Gastrocnemius medialis (tissue), 4 donors: ENCODE measurements around the gene BLACAT1. TPM values are rescaled to one million over a fixed set of nuclear protein-coding genes. Genes with fewer than 3 reads are reported as not detected.

Experiments used
- ATAC-seq, 2 donors: fragments of 150-250 bp; one replicate each; pipeline ENCODE4 v1.9.1; 2016
- DNase-seq, 2 donors: peaks; one replicate each; pipeline ENCODE4 v3.0.0-alpha.2; 2019
- H3K27ac ChIP-seq, 4 donors: fragments of 200-600 bp; sonication (generic); 1 replicate in 1 of 4; 2 replicates in 3 of 4; pipeline ENCODE4 v1.5.1; 2016 to 2018; ENCODE audit warnings: mild to moderate bottlenecking in 2 of 4, moderate library complexity in 1 of 4
- H3K27me3 ChIP-seq, 3 donors: fragments of 200-600 bp; sonication (generic) in 2 of 3; 1 replicate in 1 of 3; 2 replicates in 2 of 3; pipeline versions ENCODE4 v1.5.1 to v1.6.0; 2016 to 2019; ENCODE audit warnings: mild to moderate bottlenecking in 1 of 3, moderate library complexity in 1 of 3
- H3K36me3 ChIP-seq, 2 donors: fragments of 200-600 bp; sonication (generic) in 1 of 2; one replicate each; pipeline ENCODE4 v1.5.1; 2017 to 2018
- H3K4me1 ChIP-seq, 2 donors: fragments of 200-600 bp; sonication (generic) in 1 of 2; one replicate each; pipeline ENCODE4 v1.5.1; 2016 to 2017; ENCODE audit warnings: mild to moderate bottlenecking in 2 of 2
- H3K4me3 ChIP-seq, 4 donors: fragments of 200-600 bp; sonication (generic) in 3 of 4; 1 replicate in 1 of 4; 2 replicates in 3 of 4; pipeline ENCODE4 v1.5.1; 2016 to 2019; ENCODE audit warnings: mild to moderate bottlenecking in 2 of 4
- H3K9me3 ChIP-seq, 3 donors: fragments of 200-600 bp; sonication (generic) in 2 of 3; 1 replicate in 1 of 3; 2 replicates in 2 of 3; pipeline ENCODE4 v1.5.1; 2016 to 2019
- CTCF ChIP-seq, 5 experiments: fragments of 450-650 bp in 3 of 5; fragments of 200-600 bp in 2 of 5; sonication (generic) in 2 of 5; IDR thresholded peaks in 4 of 5; conservative IDR thresholded peaks in 1 of 5; 1 replicate in 4 of 5; 2 replicates in 1 of 5; pipeline ENCODE4 v1.5.1; 2016 to 2019; ENCODE audit warnings: antibody characterized with exemption in 5 of 5, mild to moderate bottlenecking in 3 of 5, moderate library complexity in 3 of 5
- POLR2A ChIP-seq, 2 donors: fragments of 450-650 bp; IDR thresholded peaks; one replicate each; pipeline ENCODE4 v1.6.1; 2017; ENCODE audit warnings: antibody characterized with exemption in 2 of 2, mild to moderate bottlenecking in 2 of 2, moderate library complexity in 2 of 2
- in situ Hi-C, 4 donors: fragments of 200-750 bp; cut with MboI; loops; one replicate each; pipeline versions ENCODE4 v1.15.0 to v1.8.0; 2017; ENCODE audit warnings: low sequenced_read_pairs in 4 of 4
- intact Hi-C: fragments of 100-400 bp; cut with DNase I; formaldehyde crosslinking; loops from one replicate; pipeline ENCODE4 v1.15.1; 2023; ENCODE audit warnings: low total_unique reads
- total RNA-seq, 4 donors: library from RNA; depleted of rRNA; stranded (reverse); fragments of >200 nt; gene quantifications; one replicate each; pipeline versions ENCODE4 v1.1.0 to v1.2.3, GENCODE V29; 2016

The BLACAT1 gene
- total RNA-seq, 4 donors from 2014 or later, result not detected

- Histone ChIP-seq H3K4me3 (no peak overlapping the region), H3K4me1 (peaks cover 14 to 18% of the 10 kb centered on the region in 2 donors), H3K27ac (no peak overlapping the region), H3K36me3 (no peaks in the 10 kb centered on the region), H3K27me3 (no peaks in the 10 kb centered on the region), H3K9me3 (no peaks in the 10 kb centered on the region)
- in situ Hi-C loops, result no loop called here
- TF ChIP-seq POLR2A (IDR thresholded peaks at IDR 0.05), result no peak
- DNase-seq, result no peak
- intact Hi-C loops, result no loop called here
- ATAC-seq, result no peak
These were observed 46.4 kb upstream of the BLACAT1 start for GRCh38 chr1:205502111-205502810.

GRCh38 chr1:205500240-205501233, 44.7 kb upstream of the BLACAT1 start:
- H3K36me3 ChIP-seq, result no peaks in the 10 kb centered on the region
- no peaks in the 10 kb centered on the region for H3K9me3 ChIP-seq
- intact Hi-C loops (no loop called here), in situ Hi-C loops (no loop called here)
- no peak for DNase-seq
- no peaks in the 10 kb centered on the region for H3K27me3 ChIP-seq
- H3K27ac ChIP-seq, result no peak overlapping the region
- H3K4me3 ChIP-seq, result no peak overlapping the region
- TF ChIP-seq POLR2A (IDR thresholded peaks at IDR 0.05), result no peak
- no peak for TF ChIP-seq CTCF (IDR thresholded peaks at IDR 0.05 in 4 of 5, conservative IDR thresholded peaks at IDR 0.05 in 1 of 5)
- peaks cover 13 to 14% of the 10 kb centered on the region in 2 donors for H3K4me1 ChIP-seq
- no peak for ATAC-seq

GRCh38 chr1:205499789-205500188, 43.9 kb upstream of the BLACAT1 start:
- intact Hi-C loops, result no loop called here
- no peak for ATAC-seq

GRCh38 chr1:205497351-205497750, 41.5 kb upstream of the BLACAT1 start:
- Histone ChIP-seq H3K9me3 (no peaks in the 10 kb centered on the region), H3K4me1 (peaks cover 0 to 14% of the 10 kb centered on the region in 2 donors), H3K36me3 (no peaks in the 10 kb centered on the region), H3K27ac (no peak overlapping the region), H3K4me3 (no peak overlapping the region), H3K27me3 (no peaks in the 10 kb centered on the region)
- intact Hi-C loops (no loop called here), in situ Hi-C loops (no loop called here)
- TF ChIP-seq POLR2A (IDR thresholded peaks at IDR 0.05), result no peak
- TF ChIP-seq CTCF (IDR thresholded peaks at IDR 0.05 in 4 of 5, conservative IDR thresholded peaks at IDR 0.05 in 1 of 5), result no peak
- DNase-seq, result peak in 1 of 2 donors; percentile 48
- ATAC-seq, result peak; percentile 43 to 45

More at GRCh38 chr1:205499789-205500188, 43.9 kb upstream of the BLACAT1 start:
- TF ChIP-seq CTCF (IDR thresholded peaks at IDR 0.05 in 4 of 5, conservative IDR thresholded peaks at IDR 0.05 in 1 of 5), result no peak
- TF ChIP-seq POLR2A (IDR thresholded peaks at IDR 0.05), result no peak
- H3K9me3 ChIP-seq, result no peaks in the 10 kb centered on the region
- DNase-seq, result no peak
- no peak overlapping the region for H3K27ac ChIP-seq
- H3K27me3 ChIP-seq, result no peaks in the 10 kb centered on the region
- H3K4me1 ChIP-seq, result peaks cover 5 to 7% of the 10 kb centered on the region in 2 donors
- in situ Hi-C loops, result no loop called here
- H3K4me3 ChIP-seq, result no peak overlapping the region
- H3K36me3 ChIP-seq, result no peaks in the 10 kb centered on the region

GRCh38 chr1:205496661-205497060, 40.8 kb upstream of the BLACAT1 start:
- TF ChIP-seq CTCF (IDR thresholded peaks at IDR 0.05 in 4 of 5, conservative IDR thresholded peaks at IDR 0.05 in 1 of 5) (no peak), POLR2A (IDR thresholded peaks at IDR 0.05) (no peak)
- Histone ChIP-seq H3K27ac (no peak overlapping the region), H3K9me3 (no peaks in the 10 kb centered on the region), H3K4me1 (peaks cover 0 to 18% of the 10 kb centered on the region in 2 donors), H3K36me3 (no peaks in the 10 kb centered on the region), H3K4me3 (no peak overlapping the region), H3K27me3 (no peaks in the 10 kb centered on the region)
- no peak for DNase-seq
- no peak for ATAC-seq
- intact Hi-C loops, result no loop called here
- in situ Hi-C loops, result no loop called here
